GM12801 (cell line): ENCODE results near the gene USP40.

Experiments
- CTCF ChIP-seq: IDR thresholded peaks from one replicate; pipeline ENCODE4 v1.5.1; 2011; ENCODE audit warnings: control low read depth; ENCODE audit not compliant: insufficient read length; ENCODE audit errors: extremely low read depth

The USP40 gene

GRCh38 chr2:233429175-233429897 lies 137.2 kb downstream of the USP40 start:
- no peak for TF ChIP-seq CTCF

DNA sequence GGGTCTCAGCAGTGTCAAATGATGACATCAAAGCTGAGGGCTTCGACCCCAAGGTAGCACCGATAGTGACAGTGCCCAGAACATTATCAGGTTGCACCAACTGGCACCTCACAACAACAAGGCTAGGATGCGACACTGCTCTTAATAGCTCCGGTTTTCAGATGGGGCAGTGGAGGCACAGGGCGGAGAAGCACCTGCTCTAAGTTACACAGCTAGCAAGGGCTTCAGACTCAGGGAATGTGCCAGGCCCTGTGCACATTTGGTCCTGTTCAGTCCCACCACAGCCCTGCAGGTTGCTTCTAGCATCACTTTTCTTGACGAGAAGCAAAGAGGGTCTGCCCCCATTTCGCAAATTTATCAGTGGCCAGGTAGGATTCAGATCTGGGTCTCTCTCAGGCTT lies 138.1 kb downstream of the USP40 start:
- TF ChIP-seq CTCF: no peak

- TF ChIP-seq CTCF: no peak
Observed at GRCh38 chr2:233428008-233428407, 138.6 kb downstream of the USP40 start.

DNA sequence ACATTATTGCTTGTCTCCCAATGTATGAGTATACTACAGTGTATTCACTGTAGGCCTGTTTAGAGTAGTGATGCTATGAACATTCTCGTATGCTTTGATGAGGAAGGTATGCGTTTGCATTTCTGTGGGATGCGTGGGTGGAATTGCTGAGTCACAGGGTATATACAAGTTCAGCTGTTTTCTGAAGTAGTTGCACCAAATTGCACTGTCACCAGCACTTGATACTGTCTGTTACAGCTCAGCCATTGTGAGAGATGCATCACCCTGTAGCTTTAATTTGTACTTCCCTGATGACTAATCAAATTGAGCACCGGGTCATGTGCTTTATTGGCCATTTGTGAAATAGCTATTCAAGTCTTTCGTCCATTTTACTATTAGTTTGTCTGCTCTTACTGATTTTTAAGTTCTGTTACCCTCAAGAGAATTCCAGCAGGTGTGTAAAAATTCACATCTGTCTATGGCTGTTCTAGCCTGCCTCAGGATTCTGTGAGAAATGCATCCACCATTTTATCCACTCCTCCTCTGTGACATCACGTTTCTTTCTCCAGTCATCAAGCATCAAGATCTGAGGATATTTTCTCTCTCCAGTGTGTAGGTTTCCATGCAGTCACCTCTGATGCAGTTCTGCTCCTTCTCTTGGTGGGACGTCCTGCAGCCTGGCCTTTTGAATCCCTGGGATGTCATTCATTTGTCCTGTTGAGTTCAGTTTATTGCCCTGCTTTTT lies 139.8 kb downstream of the USP40 start:
- no peak for TF ChIP-seq CTCF
